Endothelial cell of umbilical vein (primary cell): ENCODE measurements around the gene PFN2. TPM values are rescaled to one million over a fixed set of nuclear protein-coding genes. Genes with fewer than 3 reads are reported as not detected.

Source experiments
- BruUV-seq: library from RNA; stranded (reverse); fragments of 400-500 nt; replicated peaks from 2 replicates; lab custom pipeline; 2021; lab: Mats Ljungman, UMichigan
- CTCF ChIA-PET: fragments of 300-600, 350-600 bp; sonication (Branson Sonifier 250); formaldehyde crosslinking; loops from one replicate; lab custom pipeline; 2021; ENCODE audit warnings: antibody characterized with exemption, inconsistent platforms; lab: Charles Lee
- POLR2A ChIA-PET: fragments of 300-600, 350-600 bp; sonication (Branson Sonifier 250); formaldehyde crosslinking; loops from one replicate; lab custom pipeline; 2021; ENCODE audit warnings: antibody characterized with exemption, inconsistent platforms; lab: Charles Lee
- DNase-seq: peaks from one replicate; pipeline ENCODE4 v3.0.0-alpha.2; 2011; ENCODE audit warnings: low read depth, low spot score
- FAIRE-seq: peaks from 2 replicates; lab custom pipeline; 2011; peaks lifted over from hg19 to GRCh38; lab: Jason Lieb, UNC
- H2AFZ ChIP-seq: 2 replicates; pipeline ENCODE4 v1.6.0; 2012; ENCODE audit warnings: low read depth, low read length, control low read depth, inconsistent platforms
- H3K27ac ChIP-seq: 2 replicates; pipeline ENCODE4 v1.5.1; 2011; ENCODE audit warnings: low read depth, mild to moderate bottlenecking, control low read depth, low read length, moderate library complexity; ENCODE audit not compliant: insufficient read depth
- H3K27me3 ChIP-seq, 2 experiments: 2 replicates each; pipeline versions ENCODE4 v1.6.0 to v1.6.1; 2011; ENCODE audit warnings: low read length in 2 of 2, mixed read lengths in 1 of 2; ENCODE audit not compliant: control insufficient read depth in 2 of 2, insufficient read depth in 2 of 2
- H3K36me3 ChIP-seq, 2 experiments: 2 replicates in 1 of 2; 3 replicates in 1 of 2; pipeline ENCODE4 v1.5.1; 2011; ENCODE audit warnings: low read length in 2 of 2, mild to moderate bottlenecking in 1 of 2, moderate library complexity in 1 of 2; ENCODE audit not compliant: control insufficient read depth in 2 of 2, insufficient read depth in 2 of 2; ENCODE audit errors: extremely low read depth in 1 of 2
- H3K4me1 ChIP-seq: 3 replicates; pipeline ENCODE4 v1.5.1; 2011; ENCODE audit warnings: mild to moderate bottlenecking, low read length; ENCODE audit not compliant: control insufficient read depth, insufficient read depth; ENCODE audit errors: extremely low read depth
- H3K4me2 ChIP-seq: 2 replicates; pipeline ENCODE4 v1.6.1; 2011; ENCODE audit warnings: low read length, control low read depth, mixed read lengths; ENCODE audit not compliant: insufficient read depth
- H3K4me3 ChIP-seq, 3 experiments: fragments of 200-600 bp in 1 of 3; sonication (generic), shearing (Covaris generic) in 1 of 3; replicated peaks in 1 of 3; 2 replicates each; pipeline ENCODE4 v1.5.1; 2011 to 2016; ENCODE audit warnings: control low read depth in 3 of 3, low read length in 3 of 3, mild to moderate bottlenecking in 2 of 3, inconsistent platforms in 1 of 3, low read depth in 1 of 3, moderate library complexity in 1 of 3; ENCODE audit not compliant: insufficient read depth in 1 of 3
- H3K79me2 ChIP-seq: 2 replicates; pipeline ENCODE4 v1.6.0; 2012; ENCODE audit warnings: low read length, inconsistent platforms; ENCODE audit not compliant: control insufficient read depth, insufficient read depth
- H3K9ac ChIP-seq: replicated peaks from 2 replicates; pipeline ENCODE3; 2011; ENCODE audit warnings: low read length, control low read depth; ENCODE audit not compliant: insufficient read depth; ENCODE audit errors: extremely low read depth
- H3K9me1 ChIP-seq: replicated peaks from 3 replicates; pipeline ENCODE4 v1.6.0; 2011; ENCODE audit warnings: mild to moderate bottlenecking, low read length; ENCODE audit not compliant: control insufficient read depth, insufficient read depth; ENCODE audit errors: extremely low read depth
- H3K9me3 ChIP-seq: replicated peaks from 2 replicates; pipeline ENCODE4 v1.5.1; 2012; ENCODE audit warnings: low read length, inconsistent platforms; ENCODE audit not compliant: control insufficient read depth, insufficient read depth
- H4K20me1 ChIP-seq: replicated peaks from 2 replicates; pipeline ENCODE3; 2011; ENCODE audit warnings: mild to moderate bottlenecking, low read length; ENCODE audit not compliant: control insufficient read depth, insufficient read depth; ENCODE audit errors: extremely low read depth
- FOS ChIP-seq: IDR thresholded peaks from 2 replicates; pipeline ENCODE4 v1.6.1; 2011; ENCODE audit warnings: mild to moderate bottlenecking, low read length, moderate library complexity, borderline replicate concordance; ENCODE audit not compliant: insufficient read depth
- JUN ChIP-seq: IDR thresholded peaks from 2 replicates; pipeline ENCODE4 v1.6.1; 2011; ENCODE audit warnings: borderline replicate concordance, low read depth; ENCODE audit not compliant: insufficient read length, insufficient read depth
- dilution Hi-C: fragments of 300-500 bp; cut with MboI; formaldehyde crosslinking; loops from one replicate; pipeline ENCODE4 v1.15.0; 2019; ENCODE audit warnings: low sequenced_read_pairs; ENCODE audit not compliant: extremely low pct_ligation_motif_present
- intact Hi-C: fragments of 100-400 bp; cut with micrococcal nuclease; formaldehyde crosslinking; loops from one replicate; pipeline ENCODE4 v1.10.0; 2022
- polyA plus RNA-seq, 4 experiments: library from polyadenylated mRNA; depleted of rRNA in 3 of 4; stranded (reverse) in 3 of 4; unstranded in 1 of 4; fragments of >200 nt; gene quantifications; 2 replicates each; pipeline versions ENCODE4 v1.2.1 to v1.2.3, GENCODE V29; 2011 to 2012; ENCODE audit warnings: missing spikeins in 1 of 4
- small RNA-seq: library from RNA; depleted of rRNA; stranded (forward); fragments of <200 nt; gene quantifications from one replicate; pipeline ENCODE3, GENCODE V24; 2012; ENCODE audit warnings: low replicate concordance, low read depth; ENCODE audit not compliant: insufficient read depth, insufficient read length
- total RNA-seq: library from RNA; stranded (reverse); gene quantifications from 2 replicates; pipeline ENCODE4 v1.2.3, GENCODE V29; 2021

The PFN2 gene
- total and polyA plus RNA-seq, 2 donors (not counting 3 experiments of a cell fraction or from before 2014, with no cell fraction given): 97.1 to 165 TPM

- no peaks in the 10 kb centered on the region for H3K9me3 ChIP-seq
- H3K4me1 ChIP-seq: no peaks in the 10 kb centered on the region
- intact Hi-C loops: no loop called here
- DNase-seq (no peak), FAIRE-seq (no peak)
- H4K20me1 ChIP-seq: no peaks in the 10 kb centered on the region
- H3K9ac ChIP-seq: no peak overlapping the region
- H3K4me3 ChIP-seq: no peak overlapping the region
- no TSS peak for BruUV-seq
- POLR2A ChIA-PET: no interaction called here
- H3K4me2 ChIP-seq: no peak overlapping the region
- CTCF ChIA-PET: no interaction called here
- H3K36me3 ChIP-seq: no peaks in the 10 kb centered on the region
- TF ChIP-seq FOS (no peak), JUN (no peak)
- no peaks in the 10 kb centered on the region for H3K79me2 ChIP-seq
- dilution Hi-C loops: no loop called here
- H3K9me1 ChIP-seq: no peaks in the 10 kb centered on the region
- no peaks in the 10 kb centered on the region for H3K27me3 ChIP-seq
- H3K27ac ChIP-seq: no peak overlapping the region
- H2AFZ ChIP-seq: no peak overlapping the region
Measured at GRCh38 chr3:149917124-149917667, 53.5 kb downstream of the PFN2 start.

Small RNA genes within 50 kb of the gene (small RNA-seq; reads per million reads assigned to genes)
- not detected for gene RNU6-720P

Other genes starting within 250 kb of the PFN2 start
- 42.9 and 51.0 TPM in 2 replicates for gene COMMD2, start 218.4 kb downstream of the PFN2 start, total RNA-seq
- gene COMMD2, start 218.4 kb downstream of the PFN2 start, polyA plus RNA-seq: 10.7 and 18.3 TPM in 2 replicates
- not detected in 2 replicates for gene ANKUB1, start 178.3 kb downstream of the PFN2 start, total RNA-seq
- gene ANKUB1, start 178.3 kb downstream of the PFN2 start, polyA plus RNA-seq: not detected in 2 replicates
- 27.1 and 29.5 TPM in 2 replicates for gene RNF13, start 157.7 kb downstream of the PFN2 start, total RNA-seq
- 14.8 and 16.4 TPM in 2 replicates for gene RNF13, start 157.7 kb downstream of the PFN2 start, polyA plus RNA-seq